Heart left ventricle (tissue), 16 donors: ENCODE data around the gene CDH20. TPM values are rescaled to one million over a fixed set of nuclear protein-coding genes. Genes with fewer than 3 reads are reported as not detected.

Experiments used
- ATAC-seq, 4 donors: fragments of 200-7000 bp; cut with Tn5 transposase; one replicate each; pipeline ENCODE4 v1.9.1; 2020 to 2022; ENCODE audit warnings: moderate library complexity in 4 of 4, mild to moderate bottlenecking in 3 of 4, moderate number of reproducible peaks in 1 of 4
- DNase-seq, 5 donors: peaks; one replicate each; pipeline ENCODE4 v3.0.0-alpha.2; 2020
- H3K27ac ChIP-seq, 12 donors: fragments of 200-600 bp; sonication (generic) in 4 of 12; one replicate each; pipeline versions ENCODE4 v1.5.0 to v1.8.0; 2016 to 2022; ENCODE audit warnings: mild to moderate bottlenecking in 2 of 12
- H3K27me3 ChIP-seq, 9 donors: fragments of 200-600 bp; sonication (generic) in 2 of 9; one replicate each; pipeline versions ENCODE4 v1.5.1 to v1.8.0; 2016 to 2022; ENCODE audit warnings: mild to moderate bottlenecking in 3 of 9
- H3K36me3 ChIP-seq, 9 donors: fragments of 200-600 bp; sonication (generic) in 2 of 9; one replicate each; pipeline versions ENCODE4 v1.5.0 to v1.8.0; 2018 to 2022; ENCODE audit warnings: mild to moderate bottlenecking in 2 of 9
- H3K4me1 ChIP-seq, 12 donors: fragments of 200-600 bp; sonication (generic) in 4 of 12; one replicate each; pipeline versions ENCODE4 v1.5.0 to v1.8.0; 2016 to 2022; ENCODE audit warnings: mild to moderate bottlenecking in 3 of 12
- H3K4me3 ChIP-seq, 12 donors: fragments of 200-600 bp; sonication (generic) in 4 of 12; one replicate each; pipeline versions ENCODE4 v1.5.0 to v1.8.0; 2017 to 2022; ENCODE audit warnings: mild to moderate bottlenecking in 9 of 12, moderate library complexity in 4 of 12
- H3K9me3 ChIP-seq, 12 donors: fragments of 200-600 bp; sonication (generic) in 4 of 12; one replicate each; pipeline versions ENCODE4 v1.5.0 to v1.8.0; 2016 to 2022; ENCODE audit warnings: mild to moderate bottlenecking in 1 of 12
- CTCF ChIP-seq, 12 donors: fragments of 200-600 bp; sonication (generic) in 4 of 12; IDR thresholded peaks; one replicate each; pipeline versions ENCODE4 v1.5.0 to v1.8.0; 2018 to 2022; ENCODE audit warnings: antibody characterized with exemption in 12 of 12, mild to moderate bottlenecking in 5 of 12
- POLR2A ChIP-seq, 2 donors: fragments of 450-650 bp; IDR thresholded peaks; one replicate each; pipeline ENCODE4 v1.6.1; 2017; ENCODE audit warnings: antibody characterized with exemption in 2 of 2, mild to moderate bottlenecking in 2 of 2, moderate library complexity in 2 of 2
- WGBS, 4 donors: extraction: QIAGEN DNeasy Blood & Tissue Kit in 2 of 4; methylation state at CpG; one replicate each; pipeline versions ENCODE4 v1.1.5 to v1.1.7; 2013 to 2018; 5-methylcytosine and 5-hydroxymethylcytosine counted together
- intact Hi-C, 10 donors: fragments of 100-400 bp; cut with DNase I; formaldehyde crosslinking; loops; one replicate each; pipeline versions ENCODE4 v1.11.1 to v1.14.2; 2022
- polyA plus RNA-seq, 2 donors: library from polyadenylated mRNA; stranded (reverse); fragments of 200-250 nt; gene quantifications; one replicate each; pipeline ENCODE4 v1.2.3, GENCODE V29; 2013
- total RNA-seq, 9 donors: library from RNA; depleted of rRNA in 2 of 9; stranded (reverse); fragments of >200 nt in 2 of 9; fragmentation: NEBNext Ultra II Directional in 3 of 9; extraction: Animal tissue kit (Norgen Biotek cat#: 25700) in 3 of 9; gene quantifications; one replicate each; pipeline versions ENCODE4 v1.1.0 to v1.2.4, GENCODE V29; 2016 to 2023
- donor health status: ischemic (EF 13 %, LVEDD 7.1; RV severe dilation, severe dysfunction).
- donor health status: healthy with polysubstance abuse.
- donor health status: DM: no; HTN: yes; CAD: no.
- donor health status: DM: no; HTN: no; CAD: no.
- donor health status: ischemic (EF 25% LVEDD 6.9; RV normal size, moderate dysfunction).
- donor health status: ischemic (EF 25% LVEDD 5.7; RV mildly dilated, moderate dysfunction).
- donor health status: healthy.
- donor health status: DM: yes; HTN: yes; CAD: no.
- donor health status: ischemic (EF 35%, LVEDD 5.7; RV mildly dilated, moderate dysfunction).
- donor health status: nonischemic (EF 11% LVEDD 7.7; RV severe dilation, severe dysfunction).
- donor health status: DM: yes; HTN: yes; CAD: no.
- donor health status: PGD.
- donor health status: ischemic (EF 29% LVEDD 5.4; RV normal size, mild dysfunction).
- donor health status: nonischemic (EF 23%, LVEDD 6.1; RV moderate dilation, normal function).

Gene CDH20
- total and polyA plus RNA-seq, 11 donors, result 0.03 to 0.20 (median 0.15) TPM; not detected in 8

DNA sequence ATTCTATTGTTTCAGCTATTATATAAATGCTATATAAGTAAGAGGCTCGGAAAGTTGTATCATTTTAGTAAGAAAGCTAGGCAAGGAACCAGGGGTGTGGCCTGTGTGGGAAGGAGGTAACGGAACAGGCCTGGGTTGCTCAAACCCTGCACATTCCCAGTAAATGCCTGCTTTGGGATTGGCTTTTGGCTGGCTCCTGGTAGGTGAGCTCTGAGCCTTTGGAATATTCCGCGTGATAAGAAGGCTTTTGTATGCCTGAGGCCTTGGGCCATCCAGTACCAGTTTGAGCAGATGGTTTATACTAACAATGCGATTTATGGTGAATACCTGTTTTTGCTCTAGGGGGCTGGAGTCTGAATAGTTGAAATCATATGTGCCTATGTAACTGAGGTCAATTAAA, 42.6 kb upstream of the CDH20 start:
- Histone ChIP-seq H3K36me3 (no peaks in the 10 kb centered on the region), H3K4me1 (no peaks in the 10 kb centered on the region), H3K9me3 (no peaks in the 10 kb centered on the region), H3K27ac (no peak overlapping the region), H3K27me3 (no peaks in the 10 kb centered on the region), H3K4me3 (no peak overlapping the region)
- intact Hi-C loops, result no loop called here
- TF ChIP-seq POLR2A (IDR thresholded peaks at IDR 0.05) (no peak), CTCF (IDR thresholded peaks at IDR 0.05) (no peak)
- DNase-seq (no peak), ATAC-seq (no peak)
- WGBS, 4 donors, result 82 to 92% (median 88%) methylated on average over 5 of the region's 5 CpGs

DNA sequence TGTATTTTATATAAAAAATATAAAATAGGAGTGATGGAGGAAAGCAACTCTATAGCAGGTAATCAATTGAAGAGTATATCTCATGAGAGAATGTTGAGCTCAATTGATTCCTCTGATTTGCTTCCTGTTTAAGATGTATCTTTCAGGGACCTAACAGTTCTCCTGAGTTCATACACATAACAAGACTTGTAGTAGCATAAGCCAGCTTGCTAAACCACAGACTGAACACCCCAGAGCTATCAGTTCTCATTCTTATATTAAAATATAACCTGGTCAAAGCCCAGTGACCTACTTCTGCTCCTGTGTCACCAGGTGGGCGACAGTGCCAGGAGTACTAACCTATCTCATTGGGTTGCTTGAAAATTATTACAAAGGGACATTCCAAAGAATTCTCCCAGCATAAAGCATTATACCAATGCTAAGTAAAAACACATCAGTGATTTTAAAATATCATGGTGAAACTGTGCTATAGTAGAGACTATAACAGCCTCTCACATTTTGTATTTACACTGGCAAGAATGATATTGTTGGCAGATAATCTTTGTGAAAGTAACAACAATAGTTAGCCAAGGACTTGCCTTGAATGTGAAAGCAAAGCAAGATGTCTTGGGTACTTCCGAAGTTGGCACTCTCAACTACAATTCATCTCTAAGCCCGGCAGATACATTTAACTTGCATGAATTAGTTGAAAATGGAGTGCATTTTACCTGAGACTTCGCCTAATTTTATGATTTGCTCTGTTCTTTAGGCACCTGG, 40.8 kb upstream of the CDH20 start:
- no peak overlapping the region for H3K4me3 ChIP-seq

DNA sequence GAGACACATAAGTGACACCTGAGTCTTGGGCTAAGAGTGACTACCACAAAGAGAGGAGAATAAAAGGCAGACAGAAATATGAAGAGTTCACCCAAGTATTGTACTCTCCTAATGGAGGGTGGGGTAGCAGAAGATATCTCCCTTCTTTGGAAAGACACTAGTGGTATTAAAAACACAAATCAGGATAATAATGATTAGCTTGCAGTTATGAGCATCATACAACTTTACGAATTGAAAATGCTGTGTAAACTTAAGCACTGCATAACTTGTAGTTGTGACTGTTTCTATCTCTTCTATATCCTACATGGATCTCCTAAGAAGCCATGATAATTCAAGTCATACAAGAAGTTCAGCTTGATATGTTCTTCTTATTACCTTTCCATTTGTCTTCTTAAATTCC, 38.1 kb upstream of the CDH20 start:
- intact Hi-C loops, result no loop called here
- Histone ChIP-seq H3K27me3 (no peaks in the 10 kb centered on the region), H3K4me3 (no peak overlapping the region), H3K27ac (no peak overlapping the region), H3K4me1 (no peaks in the 10 kb centered on the region), H3K9me3 (no peaks in the 10 kb centered on the region), H3K36me3 (no peaks in the 10 kb centered on the region)
- WGBS, 4 donors, result 88 to 96% (median 92%) methylated on average over 1 of the region's 1 CpG
- no peak for ATAC-seq
- no peak for DNase-seq
- no peak for TF ChIP-seq POLR2A (IDR thresholded peaks at IDR 0.05)
- TF ChIP-seq CTCF (IDR thresholded peaks at IDR 0.05), result no peak

More for the DNA sequence above, 40.8 kb upstream of the CDH20 start:
- TF ChIP-seq POLR2A (IDR thresholded peaks at IDR 0.05) (no peak), CTCF (IDR thresholded peaks at IDR 0.05) (no peak)
- Histone ChIP-seq H3K36me3 (no peaks in the 10 kb centered on the region), H3K27ac (no peak overlapping the region), H3K27me3 (no peaks in the 10 kb centered on the region), H3K4me1 (no peaks in the 10 kb centered on the region), H3K9me3 (no peaks in the 10 kb centered on the region)
- 69 to 77% (median 74%) methylated on average over 4 of the region's 4 CpGs for WGBS, 4 donors
- intact Hi-C loops, result no loop called here
- ATAC-seq (no peak), DNase-seq (no peak)

GRCh38 chr18:61308004-61308403, 25.2 kb upstream of the CDH20 start:
- H3K36me3 ChIP-seq, result no peaks in the 10 kb centered on the region
- intact Hi-C loops, result loop anchor here in 1 of 10 donors (10.0 kb wide), 1 partner anchor 57 kb away; no protein-coding TSS in a partner anchor
- WGBS, 4 donors, result 79 to 85% (median 81%) methylated on average over 3 of the region's 3 CpGs
- H3K27ac ChIP-seq, result no peak overlapping the region
- H3K4me3 ChIP-seq, result no peak overlapping the region
- no peaks in the 10 kb centered on the region for H3K27me3 ChIP-seq
- no peak for TF ChIP-seq POLR2A (IDR thresholded peaks at IDR 0.05)
- TF ChIP-seq CTCF (IDR thresholded peaks at IDR 0.05), result no peak
- H3K4me1 ChIP-seq, result no peaks in the 10 kb centered on the region
- peaks cover 0 to 2% (median 0%) of the 10 kb centered on the region in 12 donors for H3K9me3 ChIP-seq
- no peak for DNase-seq
- no peak for ATAC-seq
